Activated naive CD4-positive, alpha-beta T cell treated with anti-CD3 and anti-CD28 coated beads, Interleukin-2, amount 10 ng/mL, durations not matched to agents 7 days and 5 days (primary cell): ENCODE results near the gene TREX2.
A peak's percentile ranks its signal among the peaks of the same experiment; 100 is the strongest.

Experiments used
- CTCF ChIA-PET: fragments of 350-600 bp; sonication (Branson Sonifier 250); formaldehyde crosslinking; loops from one replicate; lab custom pipeline; 2021; ENCODE audit warnings: antibody characterized with exemption; lab: Charles Lee
- DNase-seq: peaks from one replicate; pipeline ENCODE4 v3.0.0-alpha.2; 2020
- H3K27ac Mint-ChIP-seq: one replicate; pipeline ENCODE4 v1.8.0; 2021; ENCODE audit warnings: mild to moderate bottlenecking, moderate library complexity, mixed read lengths
- H3K27me3 Mint-ChIP-seq: one replicate; pipeline ENCODE4 v1.8.0; 2021; ENCODE audit warnings: mild to moderate bottlenecking, mixed read lengths
- H3K36me3 Mint-ChIP-seq: one replicate; pipeline ENCODE4 v1.8.0; 2021; ENCODE audit warnings: mixed read lengths
- H3K4me1 Mint-ChIP-seq: one replicate; pipeline ENCODE4 v1.8.0; 2021; ENCODE audit warnings: mixed read lengths
- H3K4me3 Mint-ChIP-seq: one replicate; pipeline ENCODE4 v1.8.0; 2021; ENCODE audit warnings: mild to moderate bottlenecking, moderate library complexity, mixed read lengths
- H3K9me3 Mint-ChIP-seq: one replicate; pipeline ENCODE4 v1.8.0; 2021; ENCODE audit warnings: mixed read lengths

The TREX2 gene

DNA sequence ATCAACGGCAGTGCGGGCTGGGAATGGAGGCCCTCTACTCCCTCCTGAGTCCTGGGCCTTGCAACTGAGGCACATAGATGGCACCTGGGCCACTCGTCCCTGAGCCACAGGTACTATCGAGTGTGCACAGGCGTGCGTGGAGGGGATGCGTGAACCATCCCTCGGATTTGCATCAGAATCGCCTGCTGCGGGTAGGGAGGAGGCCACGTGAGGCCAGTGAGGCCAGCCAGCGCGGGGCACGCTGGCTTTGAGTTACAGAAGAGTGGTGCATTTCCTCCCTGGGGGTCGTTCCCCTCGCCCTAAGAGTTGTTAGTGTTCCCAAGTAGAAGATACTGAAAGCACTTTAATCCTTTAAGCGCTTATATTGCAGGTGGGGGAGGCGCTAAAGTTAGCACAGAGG lies 24.0 kb downstream of the TREX2 start:
- Mint-ChIP-seq H3K27me3 (no peaks in the 10 kb centered on the region), H3K36me3 (no peaks in the 10 kb centered on the region), H3K4me1 (no peaks in the 10 kb centered on the region), H3K27ac (no peak overlapping the region), H3K4me3 (no peak overlapping the region), H3K9me3 (no peaks in the 10 kb centered on the region)
- CTCF ChIA-PET, result no interaction called here
- DNase-seq, result no peak

DNA sequence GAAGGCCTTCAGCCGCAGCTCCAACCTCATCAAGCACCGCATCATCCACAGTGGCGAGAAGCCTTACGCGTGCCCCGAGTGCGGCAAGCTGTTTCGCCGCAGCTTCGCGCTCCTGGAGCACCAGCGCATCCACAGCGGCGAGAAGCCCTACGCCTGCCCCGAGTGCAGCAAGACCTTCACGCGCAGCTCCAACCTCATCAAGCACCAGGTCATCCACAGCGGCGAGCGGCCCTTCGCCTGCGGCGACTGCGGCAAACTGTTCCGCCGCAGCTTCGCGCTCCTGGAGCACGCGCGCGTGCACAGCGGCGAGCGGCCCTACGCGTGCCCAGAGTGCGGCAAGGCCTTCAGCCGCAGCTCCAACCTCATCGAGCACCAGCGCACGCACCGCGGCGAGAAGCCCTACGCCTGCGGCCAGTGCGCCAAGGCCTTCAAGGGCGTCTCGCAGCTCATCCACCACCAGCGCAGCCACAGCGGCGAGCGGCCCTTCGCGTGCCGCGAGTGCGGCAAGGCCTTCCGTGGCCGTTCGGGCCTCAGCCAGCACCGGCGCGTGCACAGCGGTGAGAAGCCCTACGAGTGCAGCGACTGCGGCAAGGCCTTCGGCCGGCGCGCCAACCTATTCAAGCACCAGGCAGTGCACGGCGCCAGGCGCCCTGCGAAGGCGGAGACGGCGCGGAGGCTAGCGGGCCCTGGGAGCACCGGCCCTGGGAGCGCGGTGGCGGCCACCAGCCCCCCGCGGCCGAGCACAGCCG lies 24.8 kb downstream of the TREX2 start:
- H3K27me3 Mint-ChIP-seq, result no peaks in the 10 kb centered on the region
- no peaks in the 10 kb centered on the region for H3K36me3 Mint-ChIP-seq
- CTCF ChIA-PET, result no interaction called here
- H3K27ac Mint-ChIP-seq, result no peak overlapping the region
- H3K4me3 Mint-ChIP-seq, result no peak overlapping the region
- no peaks in the 10 kb centered on the region for H3K9me3 Mint-ChIP-seq
- DNase-seq, result no peak
- H3K4me1 Mint-ChIP-seq, result no peaks in the 10 kb centered on the region

DNA sequence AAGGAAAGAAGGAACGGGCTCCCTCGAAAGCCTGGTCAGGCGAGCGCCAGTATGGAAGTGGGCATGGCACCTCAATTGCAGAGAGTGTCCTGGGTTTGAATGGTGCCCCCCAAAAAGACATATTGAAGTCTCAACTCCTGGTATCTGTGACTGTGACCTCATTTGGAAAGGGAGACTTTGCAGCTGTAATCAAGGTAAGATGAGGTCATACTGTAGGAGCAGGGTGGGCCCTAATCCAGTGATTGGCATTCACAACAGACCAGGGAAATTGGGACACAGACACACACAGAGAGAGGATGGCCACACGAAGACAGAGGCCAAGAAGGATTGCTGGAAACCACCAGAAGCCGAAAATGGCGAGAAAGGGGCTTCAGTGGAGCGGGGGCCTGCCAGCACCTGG lies 28.2 kb downstream of the TREX2 start:
- H3K4me1 Mint-ChIP-seq, result no peaks in the 10 kb centered on the region
- no peak overlapping the region for H3K27ac Mint-ChIP-seq
- H3K36me3 Mint-ChIP-seq, result no peaks in the 10 kb centered on the region
- CTCF ChIA-PET, result interaction anchor here (0.6 kb wide), 1 partner anchor 20 kb away, joined by 3 read pairs; no protein-coding TSS in a partner anchor
- no peak overlapping the region for H3K4me3 Mint-ChIP-seq
- no peaks in the 10 kb centered on the region for H3K27me3 Mint-ChIP-seq
- no peak for DNase-seq
- no peaks in the 10 kb centered on the region for H3K9me3 Mint-ChIP-seq

- Mint-ChIP-seq H3K27ac (no peak overlapping the region), H3K36me3 (no peaks in the 10 kb centered on the region), H3K4me3 (no peak overlapping the region), H3K27me3 (peaks cover 7% of the 10 kb centered on the region), H3K4me1 (peaks cover 6% of the 10 kb centered on the region), H3K9me3 (no peaks in the 10 kb centered on the region)
- CTCF ChIA-PET, result interaction anchor here (0.5 to 0.6 kb wide), 2 partner anchors 21 to 43 kb away, joined by 3 read pairs; no protein-coding TSS in a partner anchor
- DNase-seq, result no peak
Observed at GRCh38 chrX:153416781-153417450, 28.9 kb downstream of the TREX2 start.

- no peak overlapping the region for H3K4me3 Mint-ChIP-seq
- CTCF ChIA-PET, result no interaction called here
- peaks cover 11% of the 10 kb centered on the region for H3K4me1 Mint-ChIP-seq
- H3K36me3 Mint-ChIP-seq, result no peaks in the 10 kb centered on the region
- no peaks in the 10 kb centered on the region for H3K9me3 Mint-ChIP-seq
- no peak overlapping the region for H3K27ac Mint-ChIP-seq
- no peak for DNase-seq
- peaks cover 16% of the 10 kb centered on the region for H3K27me3 Mint-ChIP-seq
Observed at GRCh38 chrX:153414856-153415510, 30.9 kb downstream of the TREX2 start.

DNA sequence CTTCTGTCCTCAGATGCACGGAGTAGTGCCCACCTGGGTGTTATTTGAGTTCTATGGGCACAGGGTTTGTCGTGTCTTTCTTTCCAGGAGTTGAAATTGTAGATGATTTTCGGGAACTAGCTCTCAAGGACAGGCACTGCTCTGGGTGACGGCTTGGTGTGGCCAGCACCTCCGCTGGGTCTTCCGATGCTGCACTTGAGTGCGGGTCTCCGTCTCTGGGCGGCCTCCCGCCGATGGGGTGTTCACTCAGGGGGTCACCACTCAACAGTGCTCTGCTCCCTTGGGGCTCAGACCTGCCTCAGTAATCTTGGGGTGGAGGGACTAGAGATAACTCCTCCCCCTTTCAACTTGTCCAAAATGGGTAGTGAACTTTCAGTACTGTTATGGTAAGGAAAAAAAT lies 32.1 kb downstream of the TREX2 start:
- Mint-ChIP-seq H3K9me3 (no peaks in the 10 kb centered on the region), H3K27me3 (peaks cover 16% of the 10 kb centered on the region), H3K4me1 (peaks cover 11% of the 10 kb centered on the region), H3K4me3 (no peak overlapping the region), H3K36me3 (no peaks in the 10 kb centered on the region), H3K27ac (no peak overlapping the region)
- CTCF ChIA-PET, result interaction anchor here (1.1 kb wide), 1 partner anchor 12 kb away, joined by 3 read pairs; no protein-coding TSS in a partner anchor
- no peak for DNase-seq

- CTCF ChIA-PET, result interaction anchor here (0.7 to 1.1 kb wide), 2 partner anchors 11 to 418 kb away, joined by 3 read pairs; no protein-coding TSS in a partner anchor
- Mint-ChIP-seq H3K27ac (no peak overlapping the region), H3K4me3 (peak overlapping the region; percentile 62), H3K27me3 (peaks cover 16% of the 10 kb centered on the region), H3K4me1 (peaks cover 11% of the 10 kb centered on the region), H3K36me3 (no peaks in the 10 kb centered on the region), H3K9me3 (no peaks in the 10 kb centered on the region)
- DNase-seq, result no peak
Observed at GRCh38 chrX:153412746-153413720, 32.8 kb downstream of the TREX2 start.

DNA sequence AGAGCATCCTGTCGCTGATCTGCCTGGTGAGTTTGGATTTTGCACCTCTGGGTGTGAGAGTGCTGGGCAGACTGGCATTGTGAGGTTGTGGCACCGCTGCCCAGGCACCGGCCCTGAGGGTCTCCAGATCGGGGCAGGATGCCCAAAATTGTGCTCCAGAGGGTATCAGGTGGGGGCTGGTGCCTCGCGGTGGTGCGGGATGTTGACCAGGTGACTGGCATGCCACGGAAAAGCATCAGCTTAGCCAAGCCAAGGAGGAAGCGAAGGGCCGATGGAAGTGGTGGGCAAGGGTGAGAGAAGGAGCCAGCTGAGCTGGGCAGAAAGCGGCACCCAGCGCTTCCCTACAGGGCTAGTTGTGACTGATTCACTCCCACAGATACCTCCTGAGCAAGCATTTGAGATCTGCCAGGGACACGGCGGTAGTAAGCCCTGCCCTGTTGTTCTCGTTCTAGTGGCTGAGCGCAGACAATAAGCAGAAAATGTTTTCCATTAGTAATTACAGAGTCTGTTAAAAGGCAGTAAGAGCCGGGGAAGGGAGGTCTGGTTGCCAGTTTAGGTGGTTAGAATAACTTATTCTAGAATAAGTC lies 33.8 kb downstream of the TREX2 start:
- H3K27me3 Mint-ChIP-seq, result peaks cover 20% of the 10 kb centered on the region
- CTCF ChIA-PET, result no interaction called here
- H3K4me1 Mint-ChIP-seq, result peaks cover 11% of the 10 kb centered on the region
- H3K9me3 Mint-ChIP-seq, result no peaks in the 10 kb centered on the region
- DNase-seq, result no peak
- H3K4me3 Mint-ChIP-seq, result peak overlapping the region; percentile 62
- H3K27ac Mint-ChIP-seq, result no peak overlapping the region
- H3K36me3 Mint-ChIP-seq, result no peaks in the 10 kb centered on the region

GRCh38 chrX:153411255-153411987 lies 34.4 kb downstream of the TREX2 start, which contains the start of gene ZFP92:
TSS of gene ZFP92 (plus strand) at chrX:153411472. CDS start at chrX:153418323, 6,851 bp downstream.
- DNase-seq, result peak; percentile 57
- peaks cover 23% of the 10 kb centered on the region for H3K27me3 Mint-ChIP-seq
- no peaks in the 10 kb centered on the region for H3K36me3 Mint-ChIP-seq
- H3K27ac Mint-ChIP-seq, result no peak within 1 kb of the TSS
- CTCF ChIA-PET, result no interaction called here
- H3K4me1 Mint-ChIP-seq, result peaks cover 11% of the 10 kb centered on the region
- peak within 1 kb of the TSS; percentile 62 for H3K4me3 Mint-ChIP-seq
- no peaks in the 10 kb centered on the region for H3K9me3 Mint-ChIP-seq

DNA sequence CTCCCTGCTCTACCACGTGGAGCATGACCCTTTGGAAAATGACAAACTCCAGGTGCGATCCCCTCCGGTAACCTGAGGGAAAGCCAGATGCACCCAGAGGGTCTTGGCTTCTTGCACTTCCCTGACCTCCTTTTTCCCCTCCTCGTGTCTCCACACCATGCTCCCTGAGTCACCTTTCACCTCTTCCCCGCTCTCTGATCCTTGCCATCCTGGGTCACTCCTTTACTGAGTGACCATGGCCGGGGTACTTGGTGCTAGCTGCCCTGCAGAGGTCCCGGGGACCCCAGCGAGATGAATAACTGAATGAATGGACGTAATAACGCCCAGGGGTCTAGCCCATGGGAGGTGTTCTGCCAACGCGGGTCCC lies 35.0 kb downstream of the TREX2 start:
- Mint-ChIP-seq H3K27me3 (peaks cover 25% of the 10 kb centered on the region), H3K4me1 (peaks cover 11% of the 10 kb centered on the region), H3K36me3 (no peaks in the 10 kb centered on the region), H3K9me3 (no peaks in the 10 kb centered on the region), H3K4me3 (peak overlapping the region; percentile 62), H3K27ac (no peak overlapping the region)
- CTCF ChIA-PET, result no interaction called here
- DNase-seq, result no peak

GRCh38 chrX:153410373-153410772 lies 35.5 kb downstream of the TREX2 start:
- no peaks in the 10 kb centered on the region for H3K36me3 Mint-ChIP-seq
- DNase-seq, result no peak
- no peaks in the 10 kb centered on the region for H3K9me3 Mint-ChIP-seq
- peaks cover 25% of the 10 kb centered on the region for H3K27me3 Mint-ChIP-seq
- no peak overlapping the region for H3K27ac Mint-ChIP-seq
- H3K4me3 Mint-ChIP-seq, result peak overlapping the region; percentile 62
- H3K4me1 Mint-ChIP-seq, result peaks cover 11% of the 10 kb centered on the region
- CTCF ChIA-PET, result no interaction called here

DNA sequence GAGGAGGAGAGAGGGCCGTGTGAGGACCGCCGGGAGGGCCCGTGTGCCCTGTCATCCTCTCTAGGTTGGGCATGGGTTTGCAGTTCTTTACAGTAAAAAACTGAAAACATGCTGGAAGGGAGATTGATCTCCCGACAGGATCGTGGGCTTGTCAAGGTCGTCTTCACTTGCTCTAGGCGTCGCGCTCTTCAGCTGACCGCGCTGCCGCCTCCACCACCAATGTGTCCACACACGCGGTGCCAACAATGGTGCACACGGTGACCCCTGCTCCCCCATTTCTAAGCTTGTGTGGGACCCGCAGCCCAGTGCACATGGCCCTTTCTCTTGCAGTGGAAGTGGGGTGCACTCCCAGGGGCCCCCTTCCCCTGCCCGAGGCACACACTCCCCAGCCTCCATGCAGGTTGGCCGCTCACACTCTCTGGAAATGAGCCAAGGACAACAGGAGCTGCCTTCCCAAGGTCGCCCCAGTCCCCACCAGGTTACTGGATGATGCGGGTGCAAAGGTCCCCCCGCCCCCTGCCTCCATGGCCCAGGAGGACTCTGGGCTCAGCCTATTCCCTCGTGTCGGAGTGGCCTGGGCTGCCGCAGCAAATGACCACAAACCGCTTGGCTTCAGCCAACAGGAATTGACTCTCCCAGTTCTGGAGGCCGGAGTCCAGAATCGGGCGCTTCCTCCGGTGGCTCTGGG lies 36.3 kb downstream of the TREX2 start:
- H3K27ac Mint-ChIP-seq, result no peak overlapping the region
- CTCF ChIA-PET, result interaction anchor here (1.1 kb wide), 1 partner anchor 10 kb away, joined by 3 read pairs; no protein-coding TSS in a partner anchor
- H3K9me3 Mint-ChIP-seq, result no peaks in the 10 kb centered on the region
- no peak for DNase-seq
- H3K36me3 Mint-ChIP-seq, result no peaks in the 10 kb centered on the region
- peaks cover 26% of the 10 kb centered on the region for H3K27me3 Mint-ChIP-seq
- H3K4me3 Mint-ChIP-seq, result no peak overlapping the region
- H3K4me1 Mint-ChIP-seq, result peaks cover 11% of the 10 kb centered on the region
